Measurements from ENCODE around the gene HEPH.
"Not testable (repeated sequence)": the region's sequence is repeated elsewhere in the genome, so short reads cannot be mapped to it uniquely, and the experiment has no call there.

Gene HEPH

GRCh38 chrX:66203114-66203513, 39.1 kb downstream of the HEPH start:
- no peak for DNase-seq

GRCh38 chrX:66221856-66222255, 57.8 kb downstream of the HEPH start:
- no peak for DNase-seq

GRCh38 chrX:66232296-66232695, 68.2 kb downstream of the HEPH start:
- DNase-seq = no peak

GRCh38 chrX:66233209-66233608, 69.2 kb downstream of the HEPH start:
- DNase-seq = no peak

GRCh38 chrX:66233904-66234303, 69.9 kb downstream of the HEPH start:
- DNase-seq = not testable (repeated sequence)

- no peak for DNase-seq
These were observed 91.4 kb downstream of the HEPH start for GRCh38 chrX:66255359-66255967.

- no peak for DNase-seq
These were observed 98.8 kb downstream of the HEPH start for GRCh38 chrX:66262807-66263206.

All from RPMI8226 (cell line).